CD4-positive, alpha-beta T cell (primary cell): Measurements from ENCODE around the gene DTL. TPM values are rescaled to one million over a fixed set of nuclear protein-coding genes. Genes with fewer than 3 reads are reported as not detected.

Experiments used
- ATAC-seq: fragments of 200-7000 bp; cut with Tn5 transposase; one replicate; pipeline ENCODE4 v1.10.0; 2022; ENCODE audit warnings: mild to moderate bottlenecking; ENCODE audit not compliant: poor library complexity
- CTCF ChIA-PET: fragments of 350-600 bp; sonication (Branson Sonifier 250); formaldehyde crosslinking; loops from one replicate; lab custom pipeline; 2021; ENCODE audit warnings: antibody characterized with exemption, inconsistent platforms; lab: Charles Lee
- POLR2A ChIA-PET: fragments of 350-600 bp; sonication (Branson Sonifier 250); formaldehyde crosslinking; loops from one replicate; lab custom pipeline; 2021; ENCODE audit warnings: antibody characterized with exemption, inconsistent platforms; lab: Charles Lee
- DNase-seq, 14 experiments: peaks; one replicate each; pipeline ENCODE4 v3.0.0-alpha.2; 2013 to 2020; ENCODE audit warnings: mixed read lengths in 2 of 14
- H3K27ac ChIP-seq, 2 donors: one replicate each; pipeline versions ENCODE4 v1.5.1 to v1.7.0; 2013; ENCODE audit warnings: low read length in 2 of 2, low read depth in 1 of 2, mild to moderate bottlenecking in 1 of 2
- H3K27me3 ChIP-seq, 2 experiments: 1 replicate in 1 of 2; 2 replicates in 1 of 2; pipeline versions ENCODE4 v1.6.1 to v1.7.0; 2013; ENCODE audit warnings: low read length in 2 of 2, control low read depth in 1 of 2, mild to moderate bottlenecking in 1 of 2, moderate library complexity in 1 of 2; ENCODE audit not compliant: insufficient read depth in 2 of 2, control insufficient read depth in 1 of 2
- H3K36me3 ChIP-seq: one replicate; pipeline ENCODE4 v1.6.1; 2013; ENCODE audit warnings: low read length, control low read depth; ENCODE audit not compliant: insufficient read depth
- H3K4me1 ChIP-seq: one replicate; pipeline ENCODE4 v1.6.1; 2013; ENCODE audit warnings: low read length, control low read depth; ENCODE audit not compliant: insufficient read depth
- H3K4me3 ChIP-seq: one replicate; pipeline ENCODE4 v1.5.1; 2013; ENCODE audit warnings: mild to moderate bottlenecking, low read length, moderate library complexity
- H3K9me3 ChIP-seq, 2 experiments: 1 replicate in 1 of 2; 2 replicates in 1 of 2; pipeline versions ENCODE4 v1.6.1 to v1.7.0; 2013; ENCODE audit warnings: low read length in 2 of 2, mild to moderate bottlenecking in 2 of 2, control low read depth in 1 of 2, moderate library complexity in 1 of 2; ENCODE audit not compliant: control insufficient read depth in 1 of 2, insufficient read depth in 1 of 2
- H3K27ac Mint-ChIP-seq: one replicate; pipeline ENCODE4 v1.8.0; 2020; ENCODE audit warnings: mixed read lengths
- H3K27me3 Mint-ChIP-seq: one replicate; pipeline ENCODE4 v1.8.0; 2021; ENCODE audit warnings: mixed read lengths
- H3K36me3 Mint-ChIP-seq: one replicate; pipeline ENCODE4 v1.8.0; 2021; ENCODE audit warnings: low read depth, mixed read lengths
- H3K4me1 Mint-ChIP-seq: one replicate; pipeline ENCODE4 v1.8.0; 2021; ENCODE audit warnings: low read depth, mixed read lengths
- H3K4me3 Mint-ChIP-seq: one replicate; pipeline ENCODE4 v1.8.0; 2020; ENCODE audit warnings: mild to moderate bottlenecking, mixed read lengths
- H3K9me3 Mint-ChIP-seq: one replicate; pipeline ENCODE4 v1.8.0; 2020; ENCODE audit warnings: mixed read lengths
- CTCF ChIP-seq: fragments of 200-600 bp; IDR thresholded peaks from one replicate; pipeline ENCODE4 v1.8.0; 2022; ENCODE audit warnings: antibody characterized with exemption, mild to moderate bottlenecking
- intact Hi-C, 2 experiments: fragments of 100-400 bp; cut with DNase I in 1 of 2; cut with micrococcal nuclease in 1 of 2; formaldehyde crosslinking; loops; one replicate each; pipeline versions ENCODE4 v1.15.1 to v1.9.0; 2023 to 2025; cut with DNase I, micrococcal nuclease
- total RNA-seq, 174 experiments: library from RNA in 2 of 174; stranded (reverse) in 2 of 174; gene quantifications; one replicate each; pipeline ENCODE4 v1.2.3 and lab custom pipeline; 2021 to 2026

DTL gene
- total RNA-seq, 2 experiments from 2014 or later, result 0.49 to 0.64 TPM

- Mint-ChIP-seq H3K27me3 (no peaks in the 10 kb centered on the region), H3K4me3 (no peak overlapping the region), H3K27ac (no peak overlapping the region), H3K36me3 (no peaks in the 10 kb centered on the region), H3K9me3 (no peaks in the 10 kb centered on the region), H3K4me1 (no peaks in the 10 kb centered on the region)
- Histone ChIP-seq H3K4me1 (no peaks in the 10 kb centered on the region), H3K27me3 (no peaks in the 10 kb centered on the region), H3K4me3 (no peak overlapping the region), H3K27ac (no peak overlapping the region), H3K36me3 (no peaks in the 10 kb centered on the region), H3K9me3 (no peaks in the 10 kb centered on the region)
- intact Hi-C loops, result no loop called here
- no peak for TF ChIP-seq CTCF
- ChIA-PET POLR2A (no interaction called here), CTCF (no interaction called here)
- ATAC-seq, result no peak
- no peak for DNase-seq
These were observed 107.5 kb downstream of the DTL start for GRCh38 chr1:212142883-212143530.

- no peaks in the 10 kb centered on the region for H3K4me1 Mint-ChIP-seq
- TF ChIP-seq CTCF, result no peak
- CTCF ChIA-PET, result no interaction called here
- DNase-seq, result no peak
- Histone ChIP-seq H3K27me3 (no peaks in the 10 kb centered on the region), H3K27ac (no peak overlapping the region), H3K4me1 (no peaks in the 10 kb centered on the region), H3K4me3 (no peak overlapping the region), H3K36me3 (no peaks in the 10 kb centered on the region), H3K9me3 (no peaks in the 10 kb centered on the region)
- no peak overlapping the region for H3K27ac Mint-ChIP-seq
- intact Hi-C loops, result no loop called here
- ATAC-seq, result no peak
- H3K4me3 Mint-ChIP-seq, result no peak overlapping the region
- H3K27me3 Mint-ChIP-seq, result no peaks in the 10 kb centered on the region
- no peaks in the 10 kb centered on the region for H3K9me3 Mint-ChIP-seq
- POLR2A ChIA-PET, result no interaction called here
- no peaks in the 10 kb centered on the region for H3K36me3 Mint-ChIP-seq
These were observed 112.1 kb downstream of the DTL start for GRCh38 chr1:212147581-212148033.

GRCh38 chr1:212149566-212149965, 114.0 kb downstream of the DTL start:
- no peaks in the 10 kb centered on the region for H3K27me3 ChIP-seq
- no peak for TF ChIP-seq CTCF
- no peak overlapping the region for H3K4me3 ChIP-seq
- no peak overlapping the region for H3K27ac ChIP-seq
- intact Hi-C loops, result no loop called here
- no peaks in the 10 kb centered on the region for H3K4me1 ChIP-seq
- H3K9me3 ChIP-seq, result no peaks in the 10 kb centered on the region
- Mint-ChIP-seq H3K4me1 (no peaks in the 10 kb centered on the region), H3K4me3 (no peak overlapping the region), H3K9me3 (no peaks in the 10 kb centered on the region), H3K36me3 (no peaks in the 10 kb centered on the region), H3K27ac (no peak overlapping the region), H3K27me3 (no peaks in the 10 kb centered on the region)
- no peaks in the 10 kb centered on the region for H3K36me3 ChIP-seq
- ATAC-seq (no peak), DNase-seq (no peak)
- ChIA-PET CTCF (no interaction called here), POLR2A (no interaction called here)
